IMR-90 (cell line): ENCODE results near the gene SLC26A1. TPM values are rescaled to one million over a fixed set of nuclear protein-coding genes. Genes with fewer than 3 reads are reported as not detected.

Experiments
- ATAC-seq: fragments of 200-7000 bp; cut with Tn5 transposase; 2 replicates; pipeline ENCODE4 v1.9.1; 2020; ENCODE audit warnings: low read depth, mild to moderate bottlenecking, moderate library complexity
- BruUV-seq: library from RNA; stranded (reverse); fragments of 400-500 nt; replicated peaks from 2 replicates; lab custom pipeline; 2021; lab: Mats Ljungman, UMichigan
- CTCF ChIA-PET: fragments of 300-600 bp; formaldehyde crosslinking; extraction: SDS; loops from one replicate; lab custom pipeline; 2021; ENCODE audit warnings: antibody characterized with exemption; lab: Yijun Ruan, JAX
- POLR2A ChIA-PET: fragments of 300-600 bp; sonication (Branson Sonifier 250); formaldehyde crosslinking; loops from one replicate; lab custom pipeline; 2022; ENCODE audit warnings: antibody characterized with exemption; ENCODE audit not compliant: unreplicated experiment; lab: Charles Lee
- DNase-seq: peaks from one replicate; pipeline ENCODE4 v3.0.0; 2013
- H2AFZ ChIP-seq: replicated peaks from 2 replicates; pipeline ENCODE3; 2013; ENCODE audit warnings: low read length, mild to moderate bottlenecking; ENCODE audit not compliant: poor library complexity
- H2AK5ac ChIP-seq: 2 replicates; pipeline ENCODE4 v1.6.1; 2013; ENCODE audit warnings: low read depth, low read length, inconsistent platforms
- H2AK9ac ChIP-seq: replicated peaks from 2 replicates; pipeline ENCODE3; 2013; ENCODE audit warnings: mild to moderate bottlenecking, low read depth, low read length, moderate library complexity; ENCODE audit not compliant: poor library complexity
- H2BK120ac ChIP-seq: 2 replicates; pipeline ENCODE4 v1.6.1; 2013; ENCODE audit warnings: low read depth, low read length, inconsistent platforms
- H2BK15ac ChIP-seq: 3 replicates; pipeline ENCODE4 v1.6.1; 2013; ENCODE audit warnings: low read depth, low read length, inconsistent platforms
- H2BK20ac ChIP-seq: 2 replicates; pipeline ENCODE4 v1.6.1; 2013; ENCODE audit warnings: low read depth, mild to moderate bottlenecking, inconsistent platforms, low read length, moderate library complexity
- H2BK5ac ChIP-seq: 2 replicates; pipeline ENCODE4 v1.6.1; 2013; ENCODE audit warnings: mild to moderate bottlenecking, low read depth, low read length, inconsistent platforms; ENCODE audit not compliant: poor library complexity, severe bottlenecking
- H3K14ac ChIP-seq: replicated peaks from 2 replicates; pipeline ENCODE4 v1.6.1; 2013; ENCODE audit warnings: low read depth, low read length, inconsistent platforms
- H3K18ac ChIP-seq: 2 replicates; pipeline ENCODE4 v1.6.1; 2013; ENCODE audit warnings: low read depth, low read length, control low read depth
- H3K23ac ChIP-seq: 2 replicates; pipeline ENCODE4 v1.6.1; 2013; ENCODE audit warnings: low read depth, low read length, inconsistent platforms
- H3K27ac ChIP-seq: 2 replicates; pipeline ENCODE4 v1.5.1; 2013; ENCODE audit warnings: mild to moderate bottlenecking, control low read depth, low read length; ENCODE audit not compliant: insufficient read depth
- H3K27me3 ChIP-seq: 2 replicates; pipeline ENCODE4 v1.6.1; 2013; ENCODE audit warnings: low read length; ENCODE audit not compliant: control insufficient read depth, insufficient read depth
- H3K36me3 ChIP-seq: 2 replicates; pipeline ENCODE4 v1.6.1; 2013; ENCODE audit warnings: low read length, mixed read lengths; ENCODE audit not compliant: control insufficient read depth, insufficient read depth
- H3K4ac ChIP-seq: 2 replicates; pipeline ENCODE4 v1.6.1; 2013; ENCODE audit warnings: low read depth, low read length, inconsistent platforms
- H3K4me1 ChIP-seq: 2 replicates; pipeline ENCODE4 v1.6.1; 2013; ENCODE audit warnings: low read length, mixed read lengths; ENCODE audit not compliant: control insufficient read depth, insufficient read depth
- H3K4me2 ChIP-seq: 2 replicates; pipeline ENCODE4 v1.6.1; 2013; ENCODE audit warnings: low read depth, mild to moderate bottlenecking, control low read depth, low read length, moderate library complexity
- H3K4me3 ChIP-seq: 2 replicates; pipeline ENCODE4 v1.5.1; 2013; ENCODE audit warnings: low read depth, mild to moderate bottlenecking, control low read depth, low read length, moderate library complexity; ENCODE audit not compliant: insufficient read depth
- H3K56ac ChIP-seq: 2 replicates; pipeline ENCODE4 v1.6.1; 2013; ENCODE audit warnings: low read length, inconsistent platforms; ENCODE audit not compliant: insufficient read depth; ENCODE audit errors: extremely low read depth
- H3K79me1 ChIP-seq, 2 experiments: 2 replicates each; pipeline ENCODE4 v1.6.1; 2013; ENCODE audit warnings: low read length in 2 of 2, inconsistent platforms in 1 of 2, low read depth in 1 of 2
- H3K9ac ChIP-seq: 2 replicates; pipeline ENCODE4 v1.6.1; 2013; ENCODE audit warnings: low read depth, low read length, control low read depth
- H3K9me1 ChIP-seq: 2 replicates; pipeline ENCODE4 v1.6.1; 2013; ENCODE audit warnings: low read length, inconsistent platforms; ENCODE audit not compliant: insufficient read depth
- H3K9me3 ChIP-seq: 2 replicates; pipeline ENCODE4 v1.6.1; 2013; ENCODE audit warnings: low read length; ENCODE audit not compliant: control insufficient read depth, insufficient read depth
- H4K20me1 ChIP-seq: 2 replicates; pipeline ENCODE4 v1.6.1; 2013; ENCODE audit warnings: low read length, inconsistent platforms; ENCODE audit not compliant: insufficient read depth
- H4K5ac ChIP-seq: 2 replicates; pipeline ENCODE4 v1.6.1; 2013; ENCODE audit warnings: mild to moderate bottlenecking, low read depth, low read length, control low read depth
- H4K8ac ChIP-seq, 2 experiments: 2 replicates each; pipeline ENCODE4 v1.6.1; 2013; ENCODE audit warnings: low read depth in 2 of 2, low read length in 2 of 2, control low read depth in 1 of 2, inconsistent platforms in 1 of 2
- H4K91ac ChIP-seq: 2 replicates; pipeline ENCODE4 v1.6.1; 2013; ENCODE audit warnings: low read depth, low read length, inconsistent platforms; ENCODE audit not compliant: insufficient read depth
- BHLHE40 ChIP-seq: fragments of 150-350 bp; IDR thresholded peaks from 2 replicates; pipeline ENCODE4 v1.6.1; 2016; ENCODE audit warnings: mild to moderate bottlenecking, low read depth, low read length
- CEBPB ChIP-seq: IDR thresholded peaks from 2 replicates; pipeline ENCODE4 v1.6.1; 2012; ENCODE audit warnings: low read depth, low read length, improper control_type of control experiment
- FOS ChIP-seq: fragments of 150-350 bp; IDR thresholded peaks from 2 replicates; pipeline ENCODE4 v1.6.1; 2016; ENCODE audit warnings: low read depth, low read length
- WGBS, 2 experiments: methylation state at CpG; one replicate each; pipeline versions ENCODE4 v1.1.5 to v1.1.7; 2013; ENCODE audit warnings: missing lambda C conversion rate in 2 of 2; ENCODE audit not compliant: insufficient read length in 1 of 2; ENCODE audit errors: extremely low coverage in 2 of 2; 5-methylcytosine and 5-hydroxymethylcytosine counted together
- dilution Hi-C: fragments of 300-500 bp; cut with HindIII; formaldehyde crosslinking; loops from one replicate; pipeline ENCODE4 v1.14.3; 2018; ENCODE audit warnings: low sequenced_read_pairs; ENCODE audit not compliant: unreplicated experiment
- in situ Hi-C: fragments of 300-500 bp; cut with MboI; formaldehyde crosslinking; loops from 3 replicates; pipeline ENCODE4 v1.14.3; 2019; ENCODE audit warnings: low sequenced_read_pairs, inconsistent platforms, mixed read lengths
- intact Hi-C: fragments of 100-400 bp; cut with micrococcal nuclease; formaldehyde crosslinking; loops from 2 replicates; pipeline ENCODE4 v1.10.0; 2022
- polyA plus RNA-seq, 3 experiments: library from polyadenylated mRNA; depleted of rRNA; stranded (reverse); fragments of >200 nt; gene quantifications; 2 replicates each; pipeline ENCODE4 v1.2.3, GENCODE V29; 2012; ENCODE audit warnings: low replicate concordance in 1 of 3
- total RNA-seq: library from RNA; depleted of rRNA; stranded (reverse); fragments of >200 nt; gene quantifications from 2 replicates; pipeline ENCODE4 v1.2.3, GENCODE V29; 2012

The SLC26A1 gene
- total and polyA plus RNA-seq, 2 of the 4 experiments (the other 2 are of a cell fraction), result 0.09 TPM; not detected in 1

GRCh38 chr4:1010395-1011021 is 17.3 kb upstream of the SLC26A1 start:
- 0 out of 2 replicates have a peak overlapping the region, but pooled peaks have one; percentile 60 for H3K14ac ChIP-seq
- CTCF ChIA-PET, result no interaction called here

More at GRCh38 chr4:1010395-1011021, 17.3 kb upstream of the SLC26A1 start:
- H2BK20ac ChIP-seq, result no peak overlapping the region
- peaks cover 3% of the 10 kb centered on the region for H3K9me3 ChIP-seq
- no peak overlapping the region for H4K91ac ChIP-seq
- no peak for TF ChIP-seq FOS
- peak; percentile 90 for TF ChIP-seq CEBPB
- TF ChIP-seq BHLHE40, result 0 out of 2 replicates have a peak, but pooled peaks have one; percentile 30
- in situ Hi-C loops, result no loop called here
- H3K27me3 ChIP-seq, result peaks cover 23% of the 10 kb centered on the region
- no peak overlapping the region for H3K23ac ChIP-seq
- peak overlapping the region; percentile 91 for H2AK9ac ChIP-seq
- dilution Hi-C loops, result no loop called here
- peaks cover 20% of the 10 kb centered on the region for H4K20me1 ChIP-seq
- H2AFZ ChIP-seq, result peak overlapping the region; percentile 92
- H4K8ac ChIP-seq, result no peak overlapping the region
- POLR2A ChIA-PET, result no interaction called here
- no peak overlapping the region for H2BK120ac ChIP-seq
- WGBS, 2 experiments, result 4% methylated on average over 28 of the region's 36 CpGs; no CpG with 5 or more reads in 1 of the 2 experiments
- peak; percentile 68 for DNase-seq
- peaks cover 5% of the 10 kb centered on the region; the same call in 1 of the 2 replicates for H3K36me3 ChIP-seq
- H3K18ac ChIP-seq, result no peak overlapping the region
- H3K27ac ChIP-seq, result no peak overlapping the region
- peak overlapping the region; percentile 99 for H3K4me2 ChIP-seq
- no TSS peak for BruUV-seq
- peak; percentile 16 for ATAC-seq
- peaks cover 0 to 4% of the 10 kb centered on the region in 2 experiments; a peak in 1 of 4 replicates for H3K79me1 ChIP-seq
- H3K56ac ChIP-seq, result no peak overlapping the region; the same call in 1 of the 2 replicates
- peak overlapping the region; percentile 42 for H3K4me3 ChIP-seq
- no peak overlapping the region for H3K4ac ChIP-seq
- no peak overlapping the region for H2BK15ac ChIP-seq
- H4K5ac ChIP-seq, result no peak overlapping the region
- H3K9me1 ChIP-seq, result peaks cover 4% of the 10 kb centered on the region; the same call in 1 of the 2 replicates
- H2AK5ac ChIP-seq, result peak overlapping the region; percentile 78; the same call in 1 of the 2 replicates
- no peak overlapping the region for H3K9ac ChIP-seq
- no peak overlapping the region for H2BK5ac ChIP-seq
- peaks cover 13% of the 10 kb centered on the region for H3K4me1 ChIP-seq
- intact Hi-C loops, result loop anchor here (5.0 kb wide), 2 partner anchors 122 to 337 kb away; partner anchors contain the start of gene UVSSA
